NCI-H2107 treated with DMSO at 0.1 percent for 48 hours (cell line): ENCODE measurements around the gene CD276.
"Not testable (repeated sequence)": the region's sequence is repeated elsewhere in the genome, so short reads cannot be mapped to it uniquely, and the experiment has no call there.

Experiments used
- DNase-seq: peaks from one replicate; lab custom pipeline; 2025; ENCODE audit not compliant: unreplicated experiment; lab: John Stamatoyannopoulos, UW

CD276 gene

DNA sequence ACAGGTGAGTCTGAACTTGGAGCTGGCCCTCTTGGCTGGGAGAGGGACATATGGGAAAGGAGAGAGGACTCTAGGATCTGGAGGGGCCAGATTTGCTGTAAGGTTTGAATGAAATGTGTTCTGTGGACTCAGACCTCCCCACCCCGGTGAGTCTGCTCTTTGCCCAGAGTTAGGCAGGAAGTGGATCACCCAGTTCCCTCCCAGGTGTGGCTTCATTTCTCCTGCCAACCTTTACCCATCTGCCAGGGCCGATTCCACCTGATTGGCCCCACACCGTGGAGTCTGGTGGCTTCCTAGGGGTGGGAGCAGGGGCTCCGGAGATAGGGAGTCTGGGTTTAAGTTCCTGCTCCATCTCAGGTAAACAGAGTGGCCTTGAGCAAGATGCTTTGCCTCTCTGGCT, 25.5 kb downstream of the CD276 start:
- DNase-seq: no peak

DNA sequence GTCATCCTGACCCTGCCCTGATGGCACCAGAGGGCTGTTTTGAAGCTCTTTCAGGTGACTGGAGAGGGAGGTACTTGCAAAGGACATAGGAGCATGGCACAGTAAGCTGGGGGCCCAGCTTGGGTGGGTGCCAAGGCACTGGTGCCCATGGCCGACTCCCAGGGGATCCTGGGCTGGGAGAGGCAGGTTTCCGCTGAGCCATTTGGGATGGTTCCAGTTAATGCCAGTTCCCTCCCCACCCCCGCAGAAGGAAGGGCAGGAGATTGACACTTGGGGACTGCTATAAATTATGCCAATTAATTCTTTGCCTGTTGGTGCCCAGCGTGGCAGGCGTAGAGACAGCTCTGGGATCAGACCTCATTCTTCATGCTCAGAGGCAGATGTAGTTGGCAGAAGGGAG, 26.1 kb downstream of the CD276 start:
- no peak for DNase-seq

DNA sequence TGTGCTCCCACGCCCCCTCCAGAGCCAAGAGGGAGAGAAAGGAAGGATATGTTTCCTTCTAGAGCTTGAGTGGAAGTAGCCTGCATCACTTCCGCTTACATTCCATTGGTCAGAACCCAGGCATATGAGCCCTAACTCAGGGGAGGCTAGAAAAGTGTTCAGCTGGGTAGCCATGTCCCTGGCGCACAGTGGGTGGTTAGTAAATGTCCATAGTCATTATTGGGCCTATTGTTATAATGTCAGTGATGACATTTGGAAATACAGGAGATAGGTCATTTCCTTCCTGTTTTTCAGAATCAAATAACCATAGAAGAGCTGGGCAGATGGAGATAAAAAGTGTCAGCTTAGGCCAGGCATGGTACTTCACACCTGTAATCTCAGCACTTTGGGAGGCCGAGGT, 27.3 kb downstream of the CD276 start:
- DNase-seq: no peak

DNA sequence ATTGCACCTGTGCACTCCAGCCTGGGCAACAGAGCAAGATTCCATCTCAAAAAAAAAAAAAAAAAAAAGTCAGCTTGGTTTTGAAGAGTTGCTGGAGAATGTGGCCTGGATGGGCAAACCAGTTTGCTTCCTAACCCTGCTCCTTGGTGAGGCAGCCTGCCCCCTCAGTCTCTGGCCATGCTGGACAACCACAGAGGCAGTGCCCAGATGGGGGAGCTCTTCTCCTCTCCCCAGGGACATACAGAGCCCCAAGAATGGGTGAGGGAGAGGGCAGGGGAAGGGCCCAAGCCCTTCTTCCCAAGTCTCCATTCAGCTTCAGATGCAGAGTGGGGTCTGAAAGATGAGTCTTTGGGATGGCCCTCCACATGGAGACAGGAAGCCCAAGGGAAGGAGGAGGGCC, 27.9 kb downstream of the CD276 start:
- DNase-seq: no peak

DNA sequence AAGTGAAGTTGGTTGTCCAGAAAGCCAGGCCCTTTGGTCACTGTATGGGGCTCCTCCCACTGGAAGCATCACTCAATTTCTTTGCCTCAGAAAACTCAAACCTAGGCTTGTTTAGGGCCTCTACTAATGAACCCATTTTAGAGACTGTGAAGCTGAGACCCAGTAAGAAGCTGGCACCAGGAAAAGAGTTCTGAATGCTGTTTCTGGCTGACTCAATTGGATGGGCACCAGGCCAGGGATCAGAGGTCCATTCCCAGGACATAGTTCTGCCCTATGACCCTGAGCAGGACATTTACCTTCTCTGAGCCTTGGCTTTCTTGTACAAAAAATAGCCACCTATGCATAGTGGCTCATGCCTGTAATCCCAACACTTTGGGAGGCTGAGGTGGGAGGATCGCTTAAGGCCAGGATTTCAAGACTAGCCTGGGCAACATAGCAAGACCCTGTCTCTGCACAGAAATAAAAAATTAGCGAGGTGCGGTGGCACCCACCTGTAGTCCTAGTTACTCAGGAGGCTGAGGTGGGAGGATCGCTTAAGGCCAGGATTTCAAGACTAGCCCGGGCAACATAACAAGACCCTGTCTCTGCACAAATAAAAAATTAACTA, 30.6 kb downstream of the CD276 start:
- DNase-seq: no peak

DNA sequence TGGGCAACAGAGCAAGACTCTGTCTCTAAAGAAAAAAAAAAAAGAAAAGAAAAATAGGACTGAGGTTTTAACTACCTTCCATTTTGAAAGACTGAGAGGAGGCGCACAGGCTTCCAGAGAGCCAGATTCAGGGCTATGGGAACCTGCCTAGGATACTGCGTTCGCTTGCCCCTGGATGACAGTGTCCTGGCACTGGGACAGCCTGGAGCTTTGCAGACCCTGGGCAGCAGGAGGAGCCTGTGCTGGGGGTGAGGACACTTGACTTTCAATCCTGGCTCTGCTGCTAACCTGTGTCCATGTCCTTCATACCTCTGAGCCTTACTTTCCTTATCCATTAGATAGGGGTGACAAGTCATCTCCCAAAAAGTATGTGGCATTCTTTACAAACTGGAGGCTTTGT, 31.2 kb downstream of the CD276 start:
- DNase-seq: no peak

DNA sequence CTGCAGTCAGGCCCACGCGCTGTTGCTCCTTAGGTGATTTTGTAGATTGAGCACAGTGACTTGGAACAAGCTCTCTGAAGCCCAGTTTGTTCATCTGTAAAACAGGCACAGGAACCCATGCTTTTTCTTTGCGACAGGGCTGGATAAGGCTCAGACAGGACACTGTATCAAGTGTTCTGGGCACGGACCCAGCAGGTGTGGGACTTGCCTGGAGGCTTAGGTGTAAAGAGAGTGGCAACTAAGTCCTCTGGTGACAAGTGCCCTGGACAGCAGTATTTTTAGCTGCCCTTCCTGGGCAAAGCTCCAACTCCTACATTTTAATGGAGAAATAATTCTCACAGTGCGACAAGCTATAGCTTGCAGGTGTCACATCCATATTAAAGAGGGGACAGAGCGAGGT, 32.2 kb downstream of the CD276 start:
- peak; percentile 10 for DNase-seq

DNA sequence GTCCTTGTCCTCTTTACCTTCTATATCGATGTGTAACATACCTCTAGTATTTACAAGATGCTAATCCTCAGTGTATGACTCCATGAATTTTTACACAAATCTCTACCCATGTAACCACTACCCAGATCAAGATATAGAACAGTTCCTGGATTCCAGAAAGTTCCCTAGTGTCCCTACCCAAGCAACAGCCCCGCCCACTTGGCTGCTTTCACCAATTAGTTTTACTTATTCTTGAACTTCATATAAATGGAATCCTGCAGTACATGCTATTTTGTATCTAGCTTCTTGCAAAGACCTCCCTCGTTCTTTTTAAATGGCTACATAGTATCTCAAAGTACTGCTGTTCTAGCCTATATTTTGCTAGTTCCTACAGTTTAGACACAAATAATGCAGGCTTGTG, 33.0 kb downstream of the CD276 start:
- no peak for DNase-seq

DNA sequence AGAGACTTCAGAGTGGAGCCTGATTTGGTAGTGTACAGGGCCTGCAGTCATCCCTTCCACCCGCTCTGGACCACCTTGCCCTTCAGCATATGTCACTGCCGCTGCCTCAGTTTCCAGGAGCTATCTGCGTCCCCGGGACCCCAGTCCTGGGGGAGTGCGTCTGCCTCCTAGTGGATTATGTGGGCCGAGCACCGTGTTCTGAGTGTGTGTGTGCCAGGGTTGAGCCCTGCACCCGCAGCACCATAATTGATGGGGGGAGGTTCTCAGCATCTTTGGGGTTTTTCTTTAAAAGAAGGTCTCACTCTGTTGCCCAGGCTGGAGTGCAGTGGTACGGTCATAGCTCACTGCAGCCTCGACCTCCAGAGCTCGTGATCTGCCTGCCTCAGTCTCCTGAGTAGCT, 33.6 kb downstream of the CD276 start:
- DNase-seq: no peak

DNA sequence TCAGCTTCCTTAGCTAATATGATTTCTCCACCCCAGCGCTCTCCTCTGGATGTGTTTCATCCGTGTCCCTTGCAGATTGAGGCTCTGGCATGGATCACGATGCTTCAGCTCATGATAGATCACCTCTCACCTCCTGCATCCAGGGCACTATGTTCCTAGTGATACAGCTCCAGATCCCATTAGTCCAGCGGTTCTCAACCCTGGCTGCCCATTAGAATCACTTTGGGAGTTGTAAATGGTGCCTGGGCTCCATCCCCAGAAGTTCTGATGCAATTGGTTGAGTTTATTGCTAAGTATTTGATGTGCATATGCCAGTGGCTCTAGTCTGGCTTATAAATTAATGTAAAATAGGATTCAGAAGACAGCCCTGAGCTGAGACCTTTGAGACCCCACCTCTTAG, 34.5 kb downstream of the CD276 start:
- no peak for DNase-seq

DNA sequence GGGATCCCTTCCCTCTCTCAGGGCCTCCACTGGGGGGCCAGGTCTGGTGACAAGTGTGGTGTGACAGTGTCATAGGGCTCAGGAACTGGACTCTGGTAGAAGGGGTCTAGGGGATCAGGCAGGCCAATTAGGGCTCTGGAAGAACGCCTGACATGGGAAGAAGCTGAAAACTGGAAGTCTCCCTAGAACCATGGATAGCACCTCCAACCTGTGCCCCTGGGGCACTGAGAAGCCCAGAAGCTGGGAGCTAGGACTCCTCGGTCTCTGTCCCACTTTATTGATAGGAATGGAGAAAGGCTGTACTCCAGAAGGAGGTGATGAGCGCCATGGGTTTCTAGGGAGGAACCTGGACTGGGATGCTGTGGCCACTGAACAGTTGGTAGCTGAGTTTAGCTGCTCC, 38.2 kb downstream of the CD276 start:
- no peak for DNase-seq

DNA sequence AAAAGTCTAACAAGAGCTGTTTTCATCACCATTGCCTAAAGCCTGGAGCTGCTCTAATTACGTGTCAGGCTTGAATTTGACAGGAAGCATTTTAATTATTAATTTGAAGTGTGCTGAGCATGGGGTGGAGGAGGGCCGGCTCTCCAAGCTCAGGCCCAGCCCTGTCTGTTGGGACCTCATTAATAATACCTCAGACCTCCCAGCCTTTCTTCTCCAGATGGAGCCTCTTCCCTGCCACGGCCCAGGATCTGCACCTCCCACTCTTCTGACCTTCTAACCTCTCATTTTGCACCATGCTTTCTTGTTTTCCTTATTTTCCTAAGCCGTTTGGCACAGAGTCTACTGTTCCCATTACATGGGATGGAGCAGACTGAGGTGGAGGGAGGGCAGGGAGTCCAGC, 39.0 kb downstream of the CD276 start:
- DNase-seq: no peak

DNA sequence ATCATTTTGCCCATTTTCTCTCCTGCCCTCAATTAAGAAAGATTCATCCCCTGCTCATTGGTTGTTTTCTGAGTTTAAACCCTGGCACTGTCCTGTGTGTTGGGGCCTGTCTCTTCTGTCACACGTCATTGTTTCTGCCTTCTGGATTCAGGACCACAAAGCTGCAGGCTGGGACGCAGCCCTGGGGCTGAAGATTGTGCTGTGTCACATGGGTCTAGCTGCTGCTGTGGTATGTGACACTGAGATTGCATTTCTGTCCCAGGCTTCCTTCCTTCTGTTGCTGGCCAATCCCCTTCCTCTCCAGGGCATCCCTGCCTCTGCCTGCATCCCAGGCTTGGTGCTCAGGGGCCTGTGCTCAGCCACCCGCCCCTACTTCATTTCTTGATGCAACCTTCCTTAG, 40.0 kb downstream of the CD276 start:
- no peak for DNase-seq

DNA sequence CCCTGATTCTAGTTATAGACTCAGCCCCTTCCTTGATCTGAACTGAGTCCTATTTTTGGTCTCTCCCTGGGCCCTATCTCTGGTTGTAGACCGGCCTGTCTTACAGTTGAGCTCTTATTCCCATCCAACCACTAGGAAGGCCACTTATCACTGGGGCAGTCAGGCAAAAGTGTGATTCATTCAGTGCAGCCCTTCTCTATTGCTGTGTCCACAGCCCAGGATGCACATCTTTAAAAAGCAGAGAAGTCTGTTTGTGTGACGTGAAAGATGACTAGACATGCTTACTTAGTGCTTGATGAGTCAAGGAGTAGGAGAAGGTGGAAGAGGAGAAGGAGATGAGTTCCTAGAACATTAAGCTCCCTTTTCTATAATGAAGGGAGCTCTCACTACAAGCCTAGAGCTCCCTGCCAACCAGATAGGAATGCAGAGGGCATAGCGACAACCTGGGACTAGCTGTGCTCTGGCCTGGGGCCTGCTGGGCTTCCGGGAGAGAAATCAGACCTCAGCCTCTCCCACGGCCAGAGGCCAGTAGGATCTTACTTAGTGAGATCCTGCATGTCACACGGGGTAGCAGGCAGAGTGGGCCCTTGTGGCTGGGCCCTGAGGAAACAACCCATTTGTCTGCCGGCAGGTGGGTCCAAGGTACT, 43.3 kb downstream of the CD276 start:
- DNase-seq: no peak

DNA sequence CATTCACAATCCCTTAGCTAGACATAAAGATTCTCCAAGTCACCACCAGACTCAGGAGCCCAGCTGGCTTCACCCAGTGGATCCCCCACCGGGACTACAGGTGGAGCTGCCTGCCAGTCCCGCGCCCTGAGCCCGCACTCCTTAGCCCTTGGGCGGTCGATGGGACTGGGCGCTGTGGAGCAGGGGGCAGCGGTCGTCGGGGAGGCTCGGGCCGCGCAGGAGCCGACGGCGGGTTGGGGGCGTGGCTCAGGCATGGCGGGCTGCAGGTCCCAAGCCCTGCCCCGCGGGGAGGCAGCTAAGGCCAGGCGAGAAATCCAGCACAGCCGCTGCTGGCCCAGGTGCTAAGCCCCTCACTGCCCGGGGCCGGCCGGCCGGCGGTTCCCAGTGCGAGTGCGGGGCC, 47.9 kb downstream of the CD276 start:
- not testable (repeated sequence) for DNase-seq

DNA sequence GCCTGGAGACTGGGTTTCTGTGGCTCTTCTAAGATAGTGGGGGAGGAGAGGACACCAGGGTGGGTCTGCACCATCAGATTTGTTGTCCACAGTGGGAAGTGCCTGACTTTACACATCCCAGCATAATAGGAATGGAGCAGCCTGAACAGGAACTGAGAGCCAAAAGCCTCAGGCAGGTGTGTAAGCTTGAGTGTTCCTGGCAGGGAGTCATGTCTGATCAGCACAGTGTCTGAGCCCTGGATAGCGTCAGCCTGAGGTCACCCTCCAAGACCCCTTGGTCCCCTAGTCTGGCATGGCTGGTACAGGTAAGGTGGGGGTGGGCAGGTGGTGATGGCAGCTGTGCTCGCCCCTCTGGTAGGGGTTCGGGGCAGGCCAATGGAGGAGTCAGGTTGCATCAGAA, 48.7 kb downstream of the CD276 start:
- peak; percentile 36 for DNase-seq

DNA sequence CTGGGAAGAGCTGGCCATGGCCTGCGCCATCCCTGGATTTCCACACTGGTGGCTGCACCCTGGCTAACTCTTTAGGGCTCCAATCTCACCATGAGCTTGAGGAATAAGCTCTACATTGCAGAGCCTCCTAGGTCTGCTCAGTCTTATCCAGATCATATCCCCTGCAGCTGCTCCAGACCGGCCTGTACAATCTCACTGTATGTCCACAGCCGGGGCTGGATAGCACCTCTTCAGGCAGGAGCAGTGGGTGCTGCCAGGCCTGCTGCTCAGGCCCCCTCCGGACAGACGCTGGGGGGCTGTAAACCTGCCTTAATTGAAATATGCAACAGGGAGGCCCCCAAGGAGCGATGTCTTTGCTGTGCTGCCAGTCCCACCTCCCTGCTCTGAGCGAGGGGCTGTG, 53.4 kb downstream of the CD276 start:
- DNase-seq: no peak

DNA sequence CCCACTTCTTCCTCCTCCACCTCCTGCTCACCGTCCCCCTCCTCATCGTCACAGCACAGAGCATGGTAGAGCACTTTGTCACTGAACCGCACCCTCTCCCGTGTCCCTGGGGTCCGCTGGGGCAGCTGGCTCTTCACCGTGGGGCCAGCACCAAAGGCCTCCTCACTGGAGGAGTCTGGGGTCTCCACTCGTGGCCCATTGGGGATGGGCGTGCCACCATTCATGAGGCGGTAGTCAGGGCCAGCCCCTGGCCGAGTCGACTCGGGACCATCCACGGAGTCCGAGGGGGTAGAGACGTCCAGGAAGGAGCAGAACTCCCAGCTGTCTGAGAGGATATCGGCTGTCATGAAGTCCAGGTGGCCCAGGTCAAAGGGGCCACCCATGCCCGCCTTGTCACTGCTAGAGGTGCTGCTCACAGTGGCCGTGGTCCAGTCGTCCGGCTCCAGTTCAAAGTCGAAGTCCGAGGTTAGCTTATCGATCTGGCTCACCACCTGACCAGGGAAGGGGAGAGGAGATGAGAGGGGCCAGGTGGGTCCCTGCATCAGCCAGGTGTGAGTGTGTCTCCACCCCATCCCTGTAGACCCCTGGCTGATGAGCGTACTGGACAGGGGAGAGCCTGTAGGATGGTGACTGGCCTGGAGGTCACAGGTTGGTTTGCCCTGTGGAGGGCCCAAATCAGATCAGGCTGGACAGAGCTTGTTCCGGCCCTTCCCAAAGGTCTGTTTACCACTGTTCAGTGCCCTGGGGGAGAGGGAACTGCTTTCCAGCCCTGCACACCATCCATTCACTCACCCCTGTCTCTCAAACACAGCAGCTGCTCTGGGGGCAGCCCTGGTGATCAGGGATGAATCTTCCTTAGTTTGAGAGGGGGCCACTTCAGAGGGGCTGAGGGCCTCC, 56.2 kb downstream of the CD276 start:
- DNase-seq: no peak

DNA sequence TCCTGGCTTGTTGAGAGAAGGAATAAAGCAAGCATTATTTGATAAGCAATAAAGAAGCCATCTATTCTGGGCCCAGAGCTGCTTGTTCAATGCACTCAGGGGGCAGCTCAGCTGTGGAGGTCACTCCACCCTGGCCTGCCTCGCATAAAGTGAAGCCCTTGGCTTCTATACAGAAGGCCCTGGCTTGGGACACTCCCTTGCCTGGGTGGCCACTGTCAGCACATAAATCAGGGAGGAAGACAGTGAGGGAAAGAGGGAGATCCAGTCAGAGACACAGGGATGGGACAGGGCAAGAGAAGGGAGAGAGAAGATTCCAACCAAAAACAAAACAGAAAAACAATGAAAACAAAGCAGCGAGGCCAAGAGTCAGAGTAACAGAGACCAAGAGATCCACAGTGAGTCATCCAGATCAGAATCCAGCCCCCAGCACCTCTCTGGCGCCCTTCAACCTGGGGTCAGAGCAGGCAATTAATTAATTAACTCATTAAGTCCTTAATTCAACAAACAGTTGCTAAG, 57.2 kb downstream of the CD276 start:
- DNase-seq: no peak

DNA sequence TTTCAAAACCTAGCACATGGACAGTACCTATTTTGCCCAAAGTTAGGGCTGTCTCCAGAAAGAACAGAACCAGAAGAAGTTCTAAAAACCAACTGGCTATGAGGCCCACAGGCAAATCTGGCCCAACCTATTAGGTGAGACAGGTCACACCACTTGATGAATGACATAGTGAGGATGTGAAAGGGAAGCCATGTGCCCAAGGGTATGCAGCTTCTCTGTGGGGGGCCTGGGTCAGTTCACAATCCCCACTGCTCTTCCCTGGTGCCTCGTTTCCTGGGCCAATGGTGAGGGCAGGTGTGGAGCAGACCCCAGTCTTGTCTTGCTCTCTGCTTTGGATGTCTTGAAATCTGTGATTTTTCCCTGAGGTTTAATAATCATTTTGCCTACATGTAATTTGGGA, 60.1 kb downstream of the CD276 start:
- no peak for DNase-seq

DNA sequence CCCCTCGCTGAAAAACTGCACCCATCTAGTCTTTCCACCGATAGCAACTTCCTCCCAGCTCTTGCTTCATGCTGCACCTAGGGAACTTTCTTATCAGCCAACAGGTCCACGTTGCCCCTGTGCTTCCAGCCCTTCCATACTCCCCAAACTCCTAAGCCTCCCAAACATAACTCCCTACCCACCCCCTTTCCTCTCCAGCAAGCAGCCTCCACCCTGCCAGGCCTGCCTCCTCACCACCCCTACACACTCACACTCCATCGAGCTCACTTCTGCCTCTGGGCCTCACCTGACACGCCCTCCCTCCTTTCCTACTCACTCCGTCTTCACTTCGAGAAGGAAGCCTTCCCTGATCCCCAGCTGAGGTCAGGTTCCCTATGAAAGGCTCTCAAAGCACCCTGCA, 60.9 kb downstream of the CD276 start:
- no peak for DNase-seq

DNA sequence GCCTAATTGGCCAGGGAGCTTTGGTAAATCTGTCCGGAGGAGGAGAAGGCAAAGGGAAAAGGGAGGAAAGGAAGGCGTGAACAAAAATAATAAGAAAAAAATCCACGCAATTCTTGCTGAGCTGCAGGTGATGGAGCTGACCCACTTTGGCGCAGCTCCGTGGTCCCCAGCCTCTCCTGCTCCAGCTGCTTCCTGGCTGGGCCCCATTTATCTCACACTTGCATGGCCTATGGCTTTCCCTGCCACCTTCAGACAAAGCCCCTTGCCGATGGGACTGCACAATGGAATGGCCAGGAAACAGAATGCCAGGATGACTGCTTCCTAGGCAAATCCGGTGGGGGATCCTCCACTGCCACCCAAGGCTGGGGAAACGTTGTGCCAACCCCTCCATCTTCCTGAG, 62.1 kb downstream of the CD276 start:
- DNase-seq: no peak
